Right atrium auricular region (tissue), 2 donors: ENCODE results near the gene FOXA2. TPM values are rescaled to one million over a fixed set of nuclear protein-coding genes. Genes with fewer than 3 reads are reported as not detected.
A peak's percentile ranks its signal among the peaks of the same experiment; 100 is the strongest.

Source experiments
- DNase-seq: peaks from one replicate; pipeline ENCODE4 v3.0.0-alpha.2; 2019; ENCODE audit warnings: low spot score
- H3K27ac ChIP-seq, 2 donors: fragments of 200-600 bp; sonication (generic); 1 replicate in 1 of 2; 2 replicates in 1 of 2; pipeline ENCODE4 v1.5.1; 2016 to 2019
- H3K27me3 ChIP-seq, 2 donors: fragments of 200-600 bp; sonication (generic); one replicate each; pipeline versions ENCODE4 v1.5.1 to v1.6.0; 2017 to 2019
- H3K36me3 ChIP-seq: fragments of 200-600 bp; sonication (generic); one replicate; pipeline ENCODE4 v1.5.1; 2016
- H3K4me1 ChIP-seq, 2 donors: fragments of 200-600 bp; sonication (generic); one replicate each; pipeline versions ENCODE4 v1.5.1 to v1.6.0; 2017 to 2019
- H3K4me3 ChIP-seq, 2 donors: fragments of 200-600 bp; sonication (generic); 1 replicate in 1 of 2; 2 replicates in 1 of 2; pipeline ENCODE4 v1.5.1; 2017 to 2019; ENCODE audit warnings: mild to moderate bottlenecking in 1 of 2, moderate library complexity in 1 of 2
- H3K9me3 ChIP-seq, 2 donors: fragments of 200-600 bp; sonication (generic); one replicate each; pipeline ENCODE4 v1.5.1; 2019
- CTCF ChIP-seq, 2 donors: fragments of 200-600 bp; sonication (generic); IDR thresholded peaks; one replicate each; pipeline ENCODE4 v1.5.1; 2019; ENCODE audit warnings: antibody characterized with exemption in 2 of 2
- total RNA-seq, 2 donors: library from RNA; depleted of rRNA; stranded (reverse); fragments of >200 nt; gene quantifications; one replicate each; pipeline ENCODE4 v1.1.0, GENCODE V29; 2016

FOXA2 gene
- total RNA-seq, 2 donors from 2014 or later = not detected

- Histone ChIP-seq H3K4me3 (peak overlapping the region in 1 of 2 donors; percentile 25), H3K27me3 (peaks cover 15 to 73% of the 10 kb centered on the region in 2 donors), H3K27ac (no peak overlapping the region), H3K36me3 (no peaks in the 10 kb centered on the region), H3K4me1 (peaks cover 0 to 51% of the 10 kb centered on the region in 2 donors), H3K9me3 (no peaks in the 10 kb centered on the region)
- TF ChIP-seq CTCF (IDR thresholded peaks at IDR 0.05) = no peak
- DNase-seq = no peak
Measured at GRCh38 chr20:22582964-22583772, 1.2 kb downstream of the FOXA2 start.

- Histone ChIP-seq H3K27me3 (peaks cover 22 to 80% of the 10 kb centered on the region in 2 donors), H3K9me3 (no peaks in the 10 kb centered on the region), H3K4me3 (peak overlapping the region in 1 of 2 donors; percentile 25), H3K36me3 (no peaks in the 10 kb centered on the region), H3K27ac (no peak overlapping the region), H3K4me1 (peaks cover 0 to 57% of the 10 kb centered on the region in 2 donors)
- TF ChIP-seq CTCF (IDR thresholded peaks at IDR 0.05) = no peak
- no peak for DNase-seq
Measured at GRCh38 chr20:22582386-22582963, 1.9 kb downstream of the FOXA2 start.

GRCh38 chr20:22581437-22582385, 2.7 kb downstream of the FOXA2 start:
- no peak for DNase-seq
- Histone ChIP-seq H3K27ac (no peak overlapping the region), H3K9me3 (no peaks in the 10 kb centered on the region), H3K36me3 (no peaks in the 10 kb centered on the region), H3K27me3 (peaks cover 24 to 82% of the 10 kb centered on the region in 2 donors), H3K4me1 (peaks cover 0 to 59% of the 10 kb centered on the region in 2 donors), H3K4me3 (no peak overlapping the region)
- no peak for TF ChIP-seq CTCF (IDR thresholded peaks at IDR 0.05)

- no peaks in the 10 kb centered on the region for H3K9me3 ChIP-seq
- peaks cover 27 to 71% of the 10 kb centered on the region in 2 donors for H3K27me3 ChIP-seq
- no peak for TF ChIP-seq CTCF (IDR thresholded peaks at IDR 0.05)
- H3K36me3 ChIP-seq = no peaks in the 10 kb centered on the region
- peaks cover 0 to 52% of the 10 kb centered on the region in 2 donors for H3K4me1 ChIP-seq
- no peak for DNase-seq
- no peak overlapping the region for H3K4me3 ChIP-seq
- H3K27ac ChIP-seq = no peak overlapping the region
Measured at GRCh38 chr20:22579711-22580697, 4.4 kb downstream of the FOXA2 start.

GRCh38 chr20:22579119-22579427, 5.3 kb downstream of the FOXA2 start:
- TF ChIP-seq CTCF (IDR thresholded peaks at IDR 0.05) = no peak
- peaks cover 0 to 45% of the 10 kb centered on the region in 2 donors for H3K4me1 ChIP-seq
- H3K27ac ChIP-seq = no peak overlapping the region
- H3K27me3 ChIP-seq = peaks cover 27 to 65% of the 10 kb centered on the region in 2 donors
- H3K36me3 ChIP-seq = no peaks in the 10 kb centered on the region
- DNase-seq = no peak
- H3K4me3 ChIP-seq = no peak overlapping the region
- no peaks in the 10 kb centered on the region for H3K9me3 ChIP-seq
